Progenitor cell of endocrine pancreas (in vitro differentiated cells): ENCODE data around the gene GOLGA8S. TPM values are rescaled to one million over a fixed set of nuclear protein-coding genes. Genes with fewer than 3 reads are reported as not detected.
"Not testable (repeated sequence)": the region's sequence is repeated elsewhere in the genome, so short reads cannot be mapped to it uniquely, and the experiment has no call there.

Source experiments
- DNase-seq: peaks from one replicate; pipeline ENCODE4 v3.0.0; 2021; ENCODE audit warnings: low spot score; ENCODE audit not compliant: unreplicated experiment
- H3K27ac Mint-ChIP-seq: 2 replicates; pipeline ENCODE4 v1.8.0; 2021; ENCODE audit warnings: mild to moderate bottlenecking, moderate library complexity, mixed read lengths
- H3K27me3 Mint-ChIP-seq: 2 replicates; pipeline ENCODE4 v1.8.0; 2021; ENCODE audit warnings: mixed read lengths
- H3K36me3 Mint-ChIP-seq: 2 replicates; pipeline ENCODE4 v1.8.0; 2022; ENCODE audit warnings: mixed read lengths; ENCODE audit not compliant: insufficient read depth
- H3K4me1 Mint-ChIP-seq: 2 replicates; pipeline ENCODE4 v1.8.0; 2021; ENCODE audit warnings: low read depth, mixed read lengths
- H3K4me3 Mint-ChIP-seq: 2 replicates; pipeline ENCODE4 v1.8.0; 2021; ENCODE audit warnings: low read depth, mild to moderate bottlenecking, moderate library complexity, mixed read lengths
- H3K9me3 Mint-ChIP-seq: 2 replicates; pipeline ENCODE4 v1.8.0; 2021; ENCODE audit warnings: low read depth, mixed read lengths
- CTCF ChIP-seq: fragments of 200-600 bp; sonication (generic); IDR thresholded peaks from one replicate; pipeline ENCODE4 v1.5.0; 2021; ENCODE audit warnings: antibody characterized with exemption, mild to moderate bottlenecking; ENCODE audit not compliant: unreplicated experiment
- long read RNA-seq: library from polyadenylated mRNA; unstranded; transcript quantifications from one replicate; pipeline ENCODE4 v2.0.0, GENCODE V29; 2020
- total RNA-seq: library from RNA; stranded (reverse); gene quantifications from 2 replicates; pipeline ENCODE4 v1.2.1, GENCODE V29; 2021

GOLGA8S gene
- total RNA-seq: 0.81 and 0.84 TPM in 2 replicates
- long read RNA-seq: 0 reads

GRCh38 chr15:23354448-23354847, at the start of gene GOLGA8S:
Gene GOLGA8S (plus strand): TSS chr15:23354748. CDS start chr15:23354810, 62 bp downstream.
- H3K27me3 Mint-ChIP-seq, H3K4me3 Mint-ChIP-seq, H3K4me1 Mint-ChIP-seq, DNase-seq, H3K9me3 Mint-ChIP-seq, H3K36me3 Mint-ChIP-seq, H3K27ac Mint-ChIP-seq: not testable (repeated sequence)

GRCh38 chr15:23304805-23305204, 49.7 kb upstream of the GOLGA8S start:
- H3K27me3 Mint-ChIP-seq, H3K27ac Mint-ChIP-seq, H3K4me1 Mint-ChIP-seq, DNase-seq, H3K36me3 Mint-ChIP-seq: not testable (repeated sequence)
- peaks cover 13% of the 10 kb centered on the region for H3K9me3 Mint-ChIP-seq
- peak overlapping the region; percentile 82 for H3K4me3 Mint-ChIP-seq

GRCh38 chr15:23305921-23306320, 48.6 kb upstream of the GOLGA8S start:
- DNase-seq, H3K4me1 Mint-ChIP-seq, H3K27ac Mint-ChIP-seq, H3K27me3 Mint-ChIP-seq: not testable (repeated sequence)
- Mint-ChIP-seq H3K9me3 (peaks cover 13% of the 10 kb centered on the region), H3K36me3 (peaks cover 13% of the 10 kb centered on the region), H3K4me3 (peak overlapping the region; percentile 9)

- H3K27me3 Mint-ChIP-seq, H3K4me1 Mint-ChIP-seq, DNase-seq, H3K9me3 Mint-ChIP-seq, H3K4me3 Mint-ChIP-seq, H3K27ac Mint-ChIP-seq: not testable (repeated sequence)
- peaks cover 12% of the 10 kb centered on the region for H3K36me3 Mint-ChIP-seq
Measured at GRCh38 chr15:23311233-23311632, 43.3 kb upstream of the GOLGA8S start.

GRCh38 chr15:23334096-23334495, 20.5 kb upstream of the GOLGA8S start, which contains the start of gene GOLGA6L26:
Gene GOLGA6L26 (minus strand): TSS chr15:23334196. CDS start chr15:23334135, 61 bp downstream.
- H3K4me3 Mint-ChIP-seq, H3K9me3 Mint-ChIP-seq, H3K4me1 Mint-ChIP-seq, DNase-seq, H3K27ac Mint-ChIP-seq, H3K36me3 Mint-ChIP-seq, H3K27me3 Mint-ChIP-seq: not testable (repeated sequence)

GRCh38 chr15:23362622-23363021, 8.1 kb downstream of the GOLGA8S start:
- not testable (repeated sequence) for H3K36me3 Mint-ChIP-seq, H3K4me1 Mint-ChIP-seq, H3K27me3 Mint-ChIP-seq, H3K9me3 Mint-ChIP-seq, DNase-seq, H3K4me3 Mint-ChIP-seq, H3K27ac Mint-ChIP-seq
- peak; percentile 22 for TF ChIP-seq CTCF

GRCh38 chr15:23364261-23364660, 9.7 kb downstream of the GOLGA8S start:
- not testable (repeated sequence) for H3K27me3 Mint-ChIP-seq, H3K9me3 Mint-ChIP-seq, DNase-seq, H3K4me1 Mint-ChIP-seq, H3K36me3 Mint-ChIP-seq, H3K4me3 Mint-ChIP-seq, H3K27ac Mint-ChIP-seq

- DNase-seq: no peak
- Mint-ChIP-seq H3K27ac (no peak overlapping the region), H3K9me3 (peaks cover 4% of the 10 kb centered on the region), H3K4me3 (no peak overlapping the region), H3K36me3 (no peaks in the 10 kb centered on the region), H3K27me3 (no peaks in the 10 kb centered on the region), H3K4me1 (no peaks in the 10 kb centered on the region)
- no peak for TF ChIP-seq CTCF
Measured at GRCh38 chr15:23370578-23370977, 16.0 kb downstream of the GOLGA8S start.

GRCh38 chr15:23371134-23371533, 16.6 kb downstream of the GOLGA8S start:
- not testable (repeated sequence) for H3K4me1 Mint-ChIP-seq, DNase-seq, H3K36me3 Mint-ChIP-seq, H3K27me3 Mint-ChIP-seq, H3K9me3 Mint-ChIP-seq, H3K4me3 Mint-ChIP-seq, H3K27ac Mint-ChIP-seq

GRCh38 chr15:23371868-23372267, 17.3 kb downstream of the GOLGA8S start:
- not testable (repeated sequence) for H3K4me1 Mint-ChIP-seq, H3K4me3 Mint-ChIP-seq, H3K27me3 Mint-ChIP-seq, H3K9me3 Mint-ChIP-seq, H3K36me3 Mint-ChIP-seq, H3K27ac Mint-ChIP-seq, DNase-seq
